GM18526 (cell line): ENCODE data around the gene GPRIN1.

Experiments used
- POLR2A ChIP-seq: IDR thresholded peaks from 3 replicates; pipeline ENCODE4 v1.6.1; 2011; ENCODE audit not compliant: insufficient read length; ENCODE audit errors: extremely low read depth

Gene GPRIN1

GRCh38 chr5:176646707-176647029 lies 36.7 kb upstream of the GPRIN1 start:
- TF ChIP-seq POLR2A, result no peak

- no peak for TF ChIP-seq POLR2A
Observed at GRCh38 chr5:176646049-176646706, 36.2 kb upstream of the GPRIN1 start.

GRCh38 chr5:176644878-176645670 lies 35.1 kb upstream of the GPRIN1 start:
- TF ChIP-seq POLR2A, result no peak

GRCh38 chr5:176644294-176644693 lies 34.3 kb upstream of the GPRIN1 start:
- TF ChIP-seq POLR2A, result no peak

- TF ChIP-seq POLR2A, result no peak
Observed at GRCh38 chr5:176643491-176644219, 33.7 kb upstream of the GPRIN1 start.

GRCh38 chr5:176642675-176643490 lies 32.9 kb upstream of the GPRIN1 start:
- no peak for TF ChIP-seq POLR2A

- no peak for TF ChIP-seq POLR2A
Observed at GRCh38 chr5:176640616-176641015, 30.7 kb upstream of the GPRIN1 start.

- TF ChIP-seq POLR2A, result no peak
Observed at GRCh38 chr5:176639981-176640380, 30.0 kb upstream of the GPRIN1 start.

GRCh38 chr5:176639208-176639607 lies 29.3 kb upstream of the GPRIN1 start:
- no peak for TF ChIP-seq POLR2A

GRCh38 chr5:176638437-176638836 lies 28.5 kb upstream of the GPRIN1 start:
- TF ChIP-seq POLR2A, result no peak

GRCh38 chr5:176637556-176637955 lies 27.6 kb upstream of the GPRIN1 start:
- TF ChIP-seq POLR2A, result no peak

- TF ChIP-seq POLR2A, result no peak
Observed at GRCh38 chr5:176636426-176636825, 26.5 kb upstream of the GPRIN1 start.

- no peak for TF ChIP-seq POLR2A
Observed at GRCh38 chr5:176633598-176633997, 23.6 kb upstream of the GPRIN1 start.

GRCh38 chr5:176632745-176633144 lies 22.8 kb upstream of the GPRIN1 start:
- TF ChIP-seq POLR2A, result no peak

GRCh38 chr5:176631383-176632200 lies 21.6 kb upstream of the GPRIN1 start:
- TF ChIP-seq POLR2A, result no peak

GRCh38 chr5:176630681-176631222 lies 20.8 kb upstream of the GPRIN1 start:
- TF ChIP-seq POLR2A, result no peak
